Stimulated activated CD8-positive, alpha-beta memory T cell treated with anti-CD3 and anti-CD28 coated beads, Interleukin-7, amount 100 ng/mL, for 1 hour (primary cell): ENCODE results near the gene MEOX1.

Experiments
- DNase-seq, 2 donors: peaks; one replicate each; pipeline ENCODE4 v3.0.0-alpha.2; 2020; ENCODE audit warnings: low read depth in 2 of 2

MEOX1 gene

DNA sequence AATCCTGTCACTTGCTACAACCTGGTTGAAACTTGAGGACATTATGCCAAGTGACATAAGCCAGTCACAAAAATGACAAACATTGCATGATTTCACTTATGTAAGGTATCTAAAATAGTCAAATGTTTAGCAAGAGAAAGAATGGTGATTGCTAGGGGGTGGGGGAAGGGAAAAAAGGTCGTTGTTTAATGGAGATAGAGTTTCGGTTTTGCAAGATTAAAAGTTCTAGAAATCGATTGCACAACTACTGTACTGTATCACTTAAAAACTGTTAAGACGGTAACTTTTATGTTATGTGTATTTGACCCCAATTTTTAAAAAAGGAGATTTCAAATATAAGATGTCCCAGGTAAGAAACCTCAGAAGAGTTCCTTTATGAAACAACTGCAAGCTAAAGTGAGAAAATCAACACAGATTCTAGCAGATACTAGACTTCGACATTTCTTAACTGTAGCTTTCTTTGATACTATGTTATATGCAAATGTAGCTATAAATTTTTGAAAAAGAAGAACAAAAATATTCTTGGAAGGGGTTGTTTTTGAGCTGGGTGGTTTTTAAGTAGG, 5.9 kb downstream of the MEOX1 start:
- no peak for DNase-seq

- DNase-seq = no peak
Observed at GRCh38 chr17:43652124-43652480, 9.6 kb downstream of the MEOX1 start.

DNA sequence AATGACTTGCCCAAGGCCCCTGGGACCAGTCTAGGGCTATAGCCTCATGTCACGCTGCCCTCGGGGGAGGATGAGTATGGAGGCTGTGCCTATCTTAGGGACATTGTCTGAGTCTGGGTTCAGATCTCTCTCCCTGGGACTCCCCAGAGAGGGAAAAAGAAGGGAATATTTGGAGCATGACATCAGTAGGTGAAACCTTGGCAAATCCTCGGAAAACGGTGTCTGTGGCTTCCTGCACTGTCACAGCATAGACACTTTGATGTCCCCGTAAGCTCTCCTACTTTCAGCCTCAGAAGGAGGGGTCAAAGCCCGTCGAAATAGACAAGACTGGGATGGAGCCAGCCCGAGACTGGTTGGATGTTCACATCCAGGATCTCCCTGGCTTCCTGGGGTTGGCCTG, 11.3 kb downstream of the MEOX1 start:
- no peak for DNase-seq

DNA sequence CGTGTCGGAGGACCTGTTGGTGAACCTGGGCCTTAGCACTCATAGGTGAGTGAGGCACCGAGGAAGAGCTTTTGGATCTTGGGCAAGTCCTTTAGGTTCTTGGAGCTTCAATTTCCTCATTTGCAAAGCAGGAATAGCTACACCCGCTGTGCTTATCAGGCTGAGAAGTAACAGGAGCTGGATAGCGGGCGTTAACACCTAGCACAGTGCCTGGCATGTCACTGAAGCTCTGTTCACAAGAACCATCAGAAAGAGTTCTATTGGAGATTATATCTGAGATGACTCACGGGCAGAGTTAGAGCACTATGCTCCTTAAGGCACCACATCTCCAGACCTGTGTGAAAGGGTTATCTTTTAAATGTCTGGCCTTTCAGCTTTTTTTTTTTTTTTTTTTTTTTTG, 12.8 kb downstream of the MEOX1 start:
- DNase-seq = no peak

DNA sequence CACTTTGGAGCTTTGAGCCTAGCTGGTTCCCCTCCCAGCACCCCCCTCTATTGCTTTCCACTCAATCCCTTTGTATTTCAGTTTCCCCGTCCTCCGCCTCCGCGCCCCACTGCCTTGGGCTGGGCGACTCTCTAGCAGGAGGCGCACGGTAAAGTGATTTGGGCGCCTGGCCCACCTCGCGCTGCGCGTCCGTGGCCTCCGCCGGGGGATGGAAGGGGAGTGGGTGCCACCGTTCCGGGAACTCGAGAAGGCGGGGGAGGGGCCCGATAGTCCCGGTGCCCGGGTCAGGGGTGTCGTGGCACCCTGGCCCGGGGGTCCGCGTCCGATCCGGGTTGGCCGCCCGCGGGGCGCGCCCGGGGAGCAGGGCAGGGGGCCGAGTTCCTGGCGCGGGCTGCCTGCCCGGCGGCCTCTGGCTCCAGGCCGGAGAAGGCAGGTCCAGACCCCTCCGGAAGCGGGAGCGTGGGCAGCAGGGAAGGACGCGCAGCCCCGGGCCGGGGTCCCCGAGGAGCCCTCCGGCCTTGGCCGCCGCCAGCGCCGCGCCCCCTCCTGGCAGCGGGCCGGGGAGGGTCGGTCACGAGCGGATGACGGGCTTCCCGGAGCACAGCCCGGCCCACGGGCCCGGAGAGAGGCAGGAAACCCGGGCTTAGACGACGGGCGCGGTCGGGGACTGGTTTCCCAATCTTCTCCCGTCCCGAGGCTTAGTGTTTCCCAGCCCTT, 15.8 kb downstream of the MEOX1 start:
- DNase-seq = no peak

GRCh38 chr17:43645450-43645764, 16.3 kb downstream of the MEOX1 start:
- no peak for DNase-seq

DNA sequence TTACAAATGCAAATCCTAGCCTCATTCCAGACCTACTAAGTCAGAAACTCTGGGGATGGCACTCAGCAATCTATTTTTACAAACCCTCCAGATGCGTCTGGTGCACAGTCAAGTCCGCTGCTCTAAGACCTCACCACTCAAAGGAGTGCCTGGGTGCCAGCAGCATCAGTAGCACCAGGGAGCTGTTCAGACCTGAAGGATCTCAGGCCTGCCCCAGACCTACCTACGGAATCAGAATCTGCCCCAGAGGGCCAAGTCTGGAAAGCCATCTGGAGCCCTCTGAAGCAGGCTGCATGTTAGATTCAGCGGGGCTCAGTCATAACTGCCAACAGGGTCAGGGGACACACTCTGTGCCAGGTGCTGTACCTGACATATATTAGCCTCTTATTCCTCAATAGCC, 17.6 kb downstream of the MEOX1 start:
- no peak for DNase-seq

DNA sequence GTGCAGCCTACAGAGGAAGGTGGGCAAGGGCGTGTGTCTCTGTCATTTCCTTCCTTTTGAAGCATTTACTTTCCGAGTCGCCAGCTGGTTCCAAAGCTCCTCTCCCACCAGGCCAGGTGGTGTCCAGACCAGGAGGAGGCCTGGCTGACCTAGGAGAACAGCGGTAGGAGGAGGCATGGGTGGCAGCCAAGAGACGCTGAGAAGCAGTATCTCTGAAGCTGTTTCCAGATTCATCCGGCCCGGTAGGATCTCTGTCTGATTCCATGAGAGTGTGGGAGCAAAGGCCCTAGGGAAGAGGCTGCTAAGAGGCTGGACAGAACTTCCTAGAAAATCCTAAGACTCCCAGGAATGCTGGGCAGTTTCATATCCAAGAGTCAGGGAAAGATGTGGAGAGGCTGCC, 20.3 kb downstream of the MEOX1 start:
- DNase-seq = no peak

GRCh38 chr17:43640491-43641252, 21.1 kb downstream of the MEOX1 start:
- DNase-seq = no peak

DNA sequence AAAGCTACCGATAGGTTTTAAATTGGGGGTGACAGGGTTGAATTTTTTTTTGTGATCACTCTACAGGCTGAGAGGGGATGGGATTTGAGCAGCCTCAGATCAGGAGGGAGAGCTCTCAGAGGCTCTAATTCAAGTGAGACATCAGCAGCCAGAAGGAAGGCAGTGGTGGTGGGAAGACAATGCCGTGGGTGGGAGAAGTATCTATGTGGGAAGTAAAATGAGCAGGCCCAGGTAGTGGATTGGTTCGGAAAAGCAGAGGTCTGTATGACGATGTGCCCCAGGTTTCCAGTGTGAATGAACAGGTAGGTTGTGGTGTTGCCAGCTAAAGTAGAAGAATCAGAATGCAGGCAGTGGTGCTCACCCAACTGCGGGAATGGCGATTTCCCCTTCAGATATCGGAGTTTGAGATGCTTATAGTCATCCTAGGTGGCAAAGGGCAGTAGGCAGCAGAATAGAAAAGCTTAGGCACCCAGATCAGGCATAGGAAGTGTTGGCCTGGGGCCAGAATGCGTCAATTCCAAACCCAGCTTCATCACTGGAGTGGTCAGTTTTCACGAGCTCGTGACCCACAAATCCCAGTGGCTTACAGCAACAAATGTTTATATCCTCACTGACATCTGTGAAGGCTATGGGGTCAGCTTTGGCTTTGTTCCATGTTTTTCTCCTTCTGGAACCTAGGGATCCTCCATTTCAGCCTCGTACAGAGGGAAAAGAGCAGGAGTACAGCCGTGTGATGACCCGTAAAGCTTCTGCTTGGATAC, 24.0 kb downstream of the MEOX1 start:
- DNase-seq = no peak

GRCh38 chr17:43636426-43636825, 25.3 kb downstream of the MEOX1 start:
- DNase-seq = no peak

GRCh38 chr17:43634591-43635125, 27.1 kb downstream of the MEOX1 start:
- no peak for DNase-seq

DNA sequence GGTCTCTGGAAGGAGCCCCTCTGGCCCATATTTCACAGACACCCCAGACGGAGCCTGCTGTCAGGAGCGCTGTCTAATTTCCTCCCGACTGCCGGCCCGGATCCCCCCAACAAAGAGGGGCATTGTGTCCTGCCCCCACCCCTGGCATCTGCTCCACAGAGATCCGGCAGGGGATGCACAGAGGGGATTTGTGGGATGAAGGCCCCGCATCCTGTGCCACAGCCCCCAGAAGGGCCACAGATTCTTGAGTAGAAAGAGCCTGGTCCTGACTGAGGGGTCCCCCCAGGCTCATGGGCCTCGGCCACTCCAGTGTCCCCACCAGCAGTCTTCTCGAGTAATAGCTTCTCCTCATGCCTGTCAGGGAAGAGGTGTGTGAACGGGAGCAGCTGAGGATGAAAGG, 29.5 kb downstream of the MEOX1 start:
- DNase-seq = no peak

GRCh38 chr17:43631429-43631828, 30.3 kb downstream of the MEOX1 start:
- DNase-seq = no peak

DNA sequence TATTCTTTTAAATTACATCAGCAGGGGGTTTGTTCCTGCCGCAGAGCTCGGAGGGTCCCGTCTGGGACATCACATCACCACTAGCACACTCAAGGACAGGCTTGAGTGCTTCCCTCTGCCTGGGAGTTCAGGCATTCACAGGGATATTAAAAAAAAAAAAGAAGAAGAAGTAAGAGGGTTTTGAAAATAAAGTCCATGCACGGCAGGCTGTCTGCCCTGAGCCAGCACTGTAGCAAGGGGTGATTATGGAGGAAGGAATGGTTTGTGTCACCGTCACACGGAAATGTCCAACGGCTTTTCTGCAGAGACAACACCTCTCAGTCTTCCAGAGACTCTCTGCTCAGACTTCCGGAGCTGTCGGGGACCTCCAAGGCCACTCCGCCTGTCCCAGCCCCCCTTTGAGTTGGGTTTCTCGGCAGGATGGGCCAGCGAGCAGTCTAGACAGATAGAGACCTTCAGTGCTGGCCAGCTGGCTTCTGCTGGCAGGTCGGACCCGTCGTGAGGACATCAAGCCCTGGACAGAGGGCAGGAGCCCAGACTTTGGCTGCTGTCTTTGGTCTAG, 33.6 kb downstream of the MEOX1 start:
- no peak for DNase-seq

DNA sequence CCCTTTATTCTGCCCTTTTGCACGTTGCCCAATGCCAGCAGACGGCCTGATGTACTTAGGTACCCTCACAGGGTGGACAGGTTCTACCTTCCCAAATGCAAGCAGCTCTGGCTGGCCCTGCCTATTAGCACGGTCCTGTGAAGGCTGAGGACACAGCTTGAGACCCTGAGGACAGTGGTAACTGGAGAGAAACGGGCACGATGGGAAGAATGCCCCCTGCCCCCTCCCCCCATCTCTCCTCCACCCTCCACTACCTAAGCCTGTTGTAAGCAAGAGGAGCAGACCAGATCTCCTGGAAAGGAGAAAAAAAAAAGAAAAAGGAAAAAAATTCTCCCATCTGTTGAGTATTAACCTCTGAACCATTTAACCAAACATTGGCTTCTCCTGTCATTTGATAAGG, 34.1 kb downstream of the MEOX1 start:
- no peak for DNase-seq

- DNase-seq = no peak
Observed at GRCh38 chr17:43626023-43626422, 35.7 kb downstream of the MEOX1 start.

GRCh38 chr17:43625606-43626005, 36.1 kb downstream of the MEOX1 start:
- no peak for DNase-seq

DNA sequence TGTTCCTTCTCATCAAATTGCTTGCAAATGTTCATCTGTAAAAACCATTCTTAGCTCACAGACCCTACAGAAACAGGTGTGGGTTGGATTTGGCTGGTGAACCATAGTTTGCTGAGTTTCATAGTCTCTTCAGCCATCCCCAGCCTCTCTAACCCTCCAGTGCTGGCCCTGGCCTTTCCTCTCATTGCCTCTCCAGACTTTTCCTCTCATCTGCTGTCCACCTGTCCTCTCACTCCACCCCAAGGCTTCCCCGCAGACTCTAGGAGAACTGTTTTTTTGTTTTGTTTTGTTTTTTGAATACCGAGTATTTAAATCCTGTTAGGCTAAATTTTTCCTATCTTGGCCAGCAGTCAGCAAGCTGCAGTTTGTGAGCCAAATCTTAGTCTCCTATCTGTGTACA, 41.1 kb downstream of the MEOX1 start:
- DNase-seq = no peak

- DNase-seq = no peak
Observed at GRCh38 chr17:43620147-43620546, 41.6 kb downstream of the MEOX1 start.

GRCh38 chr17:43619705-43620104, 42.0 kb downstream of the MEOX1 start:
- DNase-seq = no peak

DNA sequence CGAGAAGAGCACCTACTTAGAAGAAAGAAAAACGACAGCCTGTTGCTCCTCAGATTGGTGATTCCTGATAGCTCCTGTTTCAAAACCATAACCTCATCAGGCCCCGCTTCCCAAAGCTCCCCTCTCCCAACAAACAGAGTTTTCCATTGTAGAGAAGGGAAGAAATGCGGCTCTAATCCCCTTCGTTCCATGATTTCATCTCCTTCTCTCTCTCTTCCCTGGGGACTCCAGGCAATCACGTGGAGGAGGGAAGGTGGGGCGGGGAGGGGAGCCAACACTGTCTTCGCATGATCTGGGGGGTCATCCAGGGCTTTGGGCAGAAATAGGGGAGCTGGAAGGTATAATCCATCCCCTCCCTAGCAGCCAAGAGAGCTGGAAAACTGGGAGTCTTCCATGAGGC, 43.4 kb downstream of the MEOX1 start:
- no peak for DNase-seq
